GDM1 (cell line): Measurements from ENCODE around the gene DNAJC2.

Experiments
- DNase-seq: peaks from one replicate; lab custom pipeline; 2025; lab: John Stamatoyannopoulos, UW

The DNAJC2 gene, protein sequence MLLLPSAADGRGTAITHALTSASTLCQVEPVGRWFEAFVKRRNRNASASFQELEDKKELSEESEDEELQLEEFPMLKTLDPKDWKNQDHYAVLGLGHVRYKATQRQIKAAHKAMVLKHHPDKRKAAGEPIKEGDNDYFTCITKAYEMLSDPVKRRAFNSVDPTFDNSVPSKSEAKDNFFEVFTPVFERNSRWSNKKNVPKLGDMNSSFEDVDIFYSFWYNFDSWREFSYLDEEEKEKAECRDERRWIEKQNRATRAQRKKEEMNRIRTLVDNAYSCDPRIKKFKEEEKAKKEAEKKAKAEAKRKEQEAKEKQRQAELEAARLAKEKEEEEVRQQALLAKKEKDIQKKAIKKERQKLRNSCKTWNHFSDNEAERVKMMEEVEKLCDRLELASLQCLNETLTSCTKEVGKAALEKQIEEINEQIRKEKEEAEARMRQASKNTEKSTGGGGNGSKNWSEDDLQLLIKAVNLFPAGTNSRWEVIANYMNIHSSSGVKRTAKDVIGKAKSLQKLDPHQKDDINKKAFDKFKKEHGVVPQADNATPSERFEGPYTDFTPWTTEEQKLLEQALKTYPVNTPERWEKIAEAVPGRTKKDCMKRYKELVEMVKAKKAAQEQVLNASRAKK

DNA sequence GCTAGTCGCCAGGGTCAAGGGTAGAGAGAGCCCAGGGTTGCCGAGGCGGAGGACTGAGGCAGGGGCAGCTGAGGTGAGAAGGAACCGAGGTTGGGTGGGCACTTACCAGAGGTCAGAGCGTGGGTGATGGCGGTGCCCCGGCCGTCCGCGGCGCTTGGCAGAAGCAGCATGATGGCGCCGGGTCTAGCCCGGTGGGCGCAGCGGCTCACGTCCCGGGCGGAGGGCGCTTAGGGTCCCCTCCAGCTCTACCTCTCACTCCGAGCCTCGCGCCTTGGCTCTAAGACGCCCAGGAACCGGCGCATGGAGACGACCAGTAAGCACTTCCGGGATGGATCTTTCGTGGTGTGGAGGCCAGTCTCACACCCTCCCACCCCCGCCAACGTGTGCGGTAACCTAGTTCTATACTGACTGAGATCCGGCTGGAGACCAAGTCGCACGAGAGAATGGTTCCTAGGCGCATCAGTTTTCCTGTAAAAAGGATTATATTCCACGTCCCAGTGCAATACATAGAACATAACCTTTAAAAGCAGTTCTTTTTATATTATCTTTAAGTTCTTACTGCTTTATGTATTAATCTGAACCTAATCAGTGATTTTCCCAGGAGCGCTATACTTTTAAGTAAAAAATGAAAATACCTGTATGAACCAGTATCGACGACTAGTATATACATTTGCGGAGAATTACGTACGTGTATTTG lies at the start of gene DNAJC2:
Gene DNAJC2 (minus strand): TSS at position 315 of the 697 bp plus-strand sequence. CDS start 145 bp downstream, at position 170.
- peak; percentile 84 for DNase-seq

DNA sequence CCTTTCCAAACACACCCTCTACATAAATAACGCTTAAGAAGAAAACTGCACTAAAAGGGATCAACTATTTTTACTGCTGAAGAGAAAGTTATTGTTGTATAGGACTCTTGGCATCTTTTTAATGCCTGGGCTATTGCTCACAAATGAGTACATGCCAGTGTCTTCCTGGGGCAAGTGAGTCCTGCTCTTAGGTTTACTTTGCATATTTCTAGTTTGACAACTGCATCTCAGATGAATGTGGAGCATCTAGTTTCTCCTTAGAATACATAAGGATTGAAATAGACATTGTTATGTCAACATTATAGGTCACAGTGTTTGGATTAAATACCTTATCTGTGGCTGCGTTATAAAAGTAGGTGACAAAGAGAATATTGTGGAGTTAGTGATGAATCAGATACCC lies 47.4 kb upstream of the DNAJC2 start:
- no peak for DNase-seq

DNA sequence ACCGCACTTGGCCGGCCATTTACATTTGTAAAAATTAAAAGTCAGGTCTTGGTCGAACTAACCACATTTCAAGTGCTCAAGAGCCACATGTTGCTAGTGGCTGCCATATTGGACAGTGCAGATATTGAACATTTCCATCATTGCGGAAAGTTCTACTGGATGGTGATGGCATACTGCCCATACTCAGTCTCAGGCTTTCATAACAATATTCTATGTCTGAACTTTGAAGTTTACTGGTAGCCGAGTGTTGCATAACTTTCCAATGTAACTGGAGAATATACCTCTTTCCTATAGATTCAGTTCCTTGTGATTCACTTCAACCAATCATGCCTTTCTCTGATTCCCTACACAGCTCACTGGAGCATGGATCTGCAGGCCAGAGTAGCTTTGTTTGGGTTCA lies 46.6 kb upstream of the DNAJC2 start:
- DNase-seq: no peak

DNA sequence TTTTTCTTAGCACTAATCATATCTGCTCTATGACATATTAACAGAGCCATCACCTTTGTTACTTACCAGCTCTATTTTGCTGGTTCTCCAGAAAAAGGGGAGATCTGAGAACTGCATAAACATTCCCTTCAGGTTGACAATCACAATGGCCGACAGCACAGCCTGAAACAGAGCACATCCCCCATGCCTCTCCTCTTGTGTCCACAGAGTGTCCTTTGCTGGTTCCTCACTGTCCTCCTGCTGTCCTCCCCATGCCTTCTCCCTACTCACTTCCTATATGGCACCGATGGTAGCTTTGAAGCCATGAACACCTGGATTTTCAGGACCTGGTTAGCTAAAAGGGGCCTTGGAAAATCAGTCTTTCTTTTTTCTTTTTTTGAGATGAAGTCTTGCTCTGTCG lies 44.7 kb upstream of the DNAJC2 start:
- no peak for DNase-seq

DNA sequence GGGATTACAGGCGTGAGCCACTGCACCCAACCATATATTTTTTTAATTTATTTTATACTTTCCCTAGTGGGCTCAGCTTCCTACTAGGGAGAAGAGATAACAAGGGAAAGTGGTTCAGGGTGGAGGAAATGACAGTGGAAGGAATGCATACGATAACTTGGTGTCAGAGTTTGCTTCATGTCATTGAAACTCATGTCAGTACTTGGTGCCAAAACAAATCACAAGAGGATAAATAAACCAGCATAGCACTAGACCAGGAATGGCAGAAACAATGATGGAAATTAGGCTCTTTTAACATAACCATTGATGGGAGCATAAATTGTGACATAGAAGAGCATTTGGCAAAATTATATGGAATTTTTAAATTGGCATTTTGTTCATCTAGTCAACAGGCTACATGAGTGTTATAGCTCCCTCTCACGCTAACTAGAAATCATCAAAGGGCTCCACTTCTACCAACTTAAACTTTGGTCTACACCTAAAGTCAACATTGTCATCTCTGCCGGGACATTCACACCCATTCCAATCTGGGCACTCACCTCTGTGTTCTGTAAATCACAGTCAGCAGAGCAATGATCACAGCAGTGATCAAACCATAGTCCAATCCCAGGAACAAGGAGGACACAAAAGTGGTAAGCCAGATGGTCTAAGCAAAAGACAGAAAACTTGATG lies 44.0 kb upstream of the DNAJC2 start:
- no peak for DNase-seq

DNA sequence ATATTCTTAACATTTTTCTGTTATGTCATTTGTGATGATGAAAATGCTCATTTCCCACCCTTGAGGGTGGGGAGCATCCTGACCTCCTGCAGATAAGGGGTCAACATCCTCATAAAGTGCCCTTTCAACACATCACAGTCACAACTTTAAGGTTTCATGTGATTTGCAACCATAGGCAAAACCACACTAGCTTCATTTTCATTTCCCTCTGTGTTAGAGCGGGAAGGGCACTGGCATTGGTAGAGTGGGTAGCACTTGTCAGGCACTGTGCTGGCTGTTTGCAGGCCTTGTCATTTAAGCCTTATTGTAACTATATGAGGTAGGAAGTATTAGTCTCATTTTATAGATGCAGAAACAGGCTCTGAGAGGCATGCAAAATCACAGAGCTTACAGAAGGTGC lies 42.7 kb upstream of the DNAJC2 start:
- no peak for DNase-seq

DNA sequence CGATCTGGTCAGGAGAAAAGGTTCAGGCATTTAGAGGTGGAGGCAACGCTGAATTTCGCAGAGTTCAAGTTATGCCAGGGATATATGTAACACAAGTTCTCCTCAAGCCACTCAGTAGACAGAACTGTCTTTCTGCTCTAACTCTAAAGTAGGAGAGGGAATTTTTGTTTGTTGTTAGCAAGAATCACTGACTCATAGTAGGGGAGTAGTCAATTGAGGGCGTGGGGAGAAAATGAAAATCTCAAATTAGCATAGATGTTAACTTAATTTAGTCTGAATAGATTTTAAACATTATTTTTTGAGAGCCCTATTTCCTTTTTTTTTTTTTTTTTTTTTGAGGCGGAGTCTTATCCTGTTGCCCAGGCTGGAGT lies 37.5 kb upstream of the DNAJC2 start:
- no peak for DNase-seq

DNA sequence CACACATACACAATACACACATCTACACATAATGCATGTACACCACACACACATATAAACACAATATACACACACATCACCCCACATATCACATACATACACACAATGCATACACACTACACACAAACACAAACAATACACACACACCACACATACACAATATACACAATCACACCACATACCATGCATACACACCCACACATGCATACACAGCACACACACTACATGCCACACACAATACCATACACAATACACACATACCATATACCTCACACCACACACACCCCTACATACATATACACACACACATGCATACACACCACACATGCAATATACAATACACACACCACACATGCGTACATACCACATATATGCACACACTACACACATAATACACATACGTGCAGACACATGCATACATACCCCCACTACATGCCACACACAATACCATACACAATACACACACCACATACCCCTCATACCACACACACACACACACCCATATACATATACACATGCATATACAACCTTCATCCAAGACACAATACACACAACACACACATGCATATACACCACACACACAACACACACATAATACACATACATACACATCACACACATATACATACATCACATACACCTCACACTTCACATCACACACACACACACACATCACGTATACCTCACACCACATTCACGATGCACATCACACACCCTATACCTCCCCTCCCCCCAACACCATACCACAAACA lies 36.9 kb upstream of the DNAJC2 start:
- no peak for DNase-seq

DNA sequence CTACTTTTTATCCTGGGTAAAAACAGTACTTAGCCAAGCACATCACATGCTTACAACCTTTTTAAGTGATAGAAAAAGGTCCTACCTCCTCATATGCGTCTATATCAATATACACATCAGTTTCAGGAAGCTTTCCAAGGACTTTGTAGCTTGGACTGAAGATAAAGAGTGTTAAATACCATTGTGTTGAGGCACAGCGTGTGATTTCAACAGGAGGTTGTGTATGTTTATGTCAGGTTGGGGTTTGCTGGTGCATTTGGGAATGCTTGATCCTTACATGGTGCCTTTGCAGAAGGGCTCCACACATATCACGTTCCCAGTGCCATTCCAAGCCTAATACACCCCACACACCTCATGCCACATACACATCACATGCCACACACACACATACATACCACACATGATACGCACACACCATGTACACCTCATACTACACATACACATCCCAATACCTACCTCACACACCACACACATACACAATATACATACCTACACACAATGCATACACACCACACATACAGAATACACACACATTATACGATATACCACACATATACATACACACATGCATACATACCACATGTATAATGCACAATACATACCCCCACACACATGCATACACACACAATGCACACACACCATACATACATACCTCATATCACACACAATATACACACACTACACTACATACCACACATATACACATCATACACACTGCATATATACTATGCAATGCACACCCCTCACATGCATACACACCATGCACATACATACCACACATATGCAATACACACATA lies 36.0 kb upstream of the DNAJC2 start:
- no peak for DNase-seq

DNA sequence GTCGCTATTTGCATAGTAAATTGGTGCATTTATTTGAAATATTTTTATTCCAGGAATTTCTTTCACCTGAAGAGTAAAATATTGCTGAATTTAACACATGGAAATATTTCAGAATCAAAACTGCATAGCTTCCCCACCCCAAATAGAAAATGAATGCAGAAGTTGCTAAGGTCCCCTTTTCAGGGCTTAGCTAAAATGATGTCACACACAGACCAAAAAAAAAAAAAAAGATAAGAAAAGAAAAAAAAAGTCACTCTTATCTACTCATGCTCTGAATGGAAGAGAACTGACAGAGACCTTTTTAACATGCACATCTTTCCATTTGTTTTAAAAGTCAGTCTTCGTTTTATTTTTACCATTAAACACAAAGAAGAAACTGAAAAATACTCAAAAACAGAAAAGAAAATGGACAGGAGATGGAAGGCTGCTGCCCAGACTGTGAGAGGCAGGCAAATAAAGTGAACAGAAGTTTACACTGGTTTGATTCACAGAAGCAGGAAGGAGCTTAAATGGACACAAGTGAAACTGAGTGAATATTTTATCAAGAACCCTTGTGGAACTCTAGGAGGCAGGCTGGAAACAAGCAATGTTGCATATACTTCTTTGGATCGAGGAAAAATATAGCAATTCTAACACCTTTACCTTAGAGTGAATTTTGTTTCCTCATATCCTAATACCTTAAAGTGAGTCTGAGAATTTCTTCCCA lies 34.9 kb upstream of the DNAJC2 start:
- no peak for DNase-seq

DNA sequence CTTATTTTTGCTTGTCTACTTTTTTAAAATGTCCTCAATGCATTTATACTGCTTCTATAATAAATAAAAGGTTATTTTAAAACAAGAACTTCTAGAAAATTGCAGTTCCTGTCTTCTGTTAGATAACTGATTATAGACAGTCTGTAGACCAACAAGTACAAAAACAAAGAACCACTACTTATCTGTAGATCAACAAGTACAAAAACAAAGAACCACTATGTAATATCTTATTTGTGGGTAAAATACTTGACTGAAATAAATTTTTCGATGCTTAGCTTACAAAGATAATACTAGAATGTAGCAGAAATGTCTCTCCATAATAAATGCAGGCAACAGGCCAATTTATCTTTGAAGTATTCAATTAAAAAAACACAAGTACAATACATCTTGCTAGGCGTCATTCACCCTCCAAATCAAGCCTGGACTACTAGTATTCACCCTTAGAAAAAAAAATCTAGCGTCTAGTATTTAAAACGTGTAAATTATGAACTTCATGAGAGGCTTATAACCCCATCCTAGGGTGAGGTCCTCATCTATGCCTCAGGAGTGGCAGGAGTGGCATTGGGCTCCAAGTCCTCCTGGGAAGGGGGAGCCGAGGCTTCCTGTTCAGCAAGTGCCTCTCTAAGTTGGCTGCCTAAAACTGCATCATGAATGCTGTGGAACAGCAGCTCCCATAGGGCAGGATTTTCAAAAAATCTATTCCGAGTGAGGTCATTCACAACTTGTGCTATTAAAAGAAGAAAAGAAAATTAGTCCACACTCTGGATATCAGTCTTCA lies 29.5 kb upstream of the DNAJC2 start:
- no peak for DNase-seq

DNA sequence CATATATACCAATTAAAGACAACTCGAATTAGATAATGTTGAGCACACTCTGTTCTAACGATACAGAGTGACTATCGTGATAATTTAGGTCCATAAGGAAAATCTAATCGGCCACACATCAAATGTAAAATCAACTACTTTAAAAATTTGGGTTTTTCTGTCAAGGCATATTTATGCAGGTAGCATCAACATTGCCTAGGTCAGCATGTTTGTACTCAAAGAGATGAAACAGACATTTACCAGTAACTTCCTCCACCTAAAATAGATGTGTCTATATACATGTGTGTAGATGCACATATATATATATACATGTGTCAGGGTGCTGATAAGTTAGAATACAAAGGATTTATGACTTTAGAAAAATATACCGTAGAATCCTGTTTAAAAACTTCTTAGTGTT lies 24.9 kb upstream of the DNAJC2 start:
- no peak for DNase-seq

DNA sequence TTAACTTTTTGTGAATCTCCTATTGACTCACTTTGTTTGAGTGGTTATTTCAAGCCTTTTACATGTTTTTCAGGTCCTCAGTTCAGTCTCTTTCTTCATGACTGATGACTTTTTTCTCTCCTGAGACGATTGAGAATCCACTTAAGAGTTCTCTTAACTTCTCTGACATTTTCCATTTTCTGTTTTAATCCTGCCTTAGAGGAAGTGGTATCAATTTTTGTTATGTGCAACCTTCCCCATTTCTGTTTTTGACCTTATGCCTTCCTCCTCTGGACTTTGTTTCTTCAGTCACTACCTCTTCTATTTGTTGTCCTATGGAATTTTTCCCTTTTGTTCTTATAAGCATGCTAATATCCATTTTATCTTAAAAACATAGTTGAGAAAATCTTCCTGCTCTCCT lies 5.2 kb upstream of the DNAJC2 start:
- DNase-seq: no peak

DNA sequence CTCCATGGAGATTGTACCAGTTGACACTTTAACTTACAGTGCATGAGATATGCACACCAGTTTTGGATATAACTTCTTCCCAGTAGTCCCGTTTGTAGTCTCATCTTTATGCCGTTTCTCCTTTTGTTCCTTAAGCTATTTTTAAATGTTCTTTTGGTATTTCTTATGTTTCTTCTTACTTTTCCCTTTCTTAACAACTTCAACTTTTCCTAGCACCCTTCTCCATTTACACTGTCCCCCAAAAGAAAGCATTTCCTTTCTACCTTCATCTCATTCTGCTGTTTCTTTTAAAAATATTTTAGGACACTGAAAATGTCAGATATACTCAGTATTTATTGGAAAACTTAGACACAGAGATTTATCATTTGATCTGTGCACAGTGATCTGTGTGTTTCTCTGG lies 4.4 kb upstream of the DNAJC2 start:
- DNase-seq: no peak

DNA sequence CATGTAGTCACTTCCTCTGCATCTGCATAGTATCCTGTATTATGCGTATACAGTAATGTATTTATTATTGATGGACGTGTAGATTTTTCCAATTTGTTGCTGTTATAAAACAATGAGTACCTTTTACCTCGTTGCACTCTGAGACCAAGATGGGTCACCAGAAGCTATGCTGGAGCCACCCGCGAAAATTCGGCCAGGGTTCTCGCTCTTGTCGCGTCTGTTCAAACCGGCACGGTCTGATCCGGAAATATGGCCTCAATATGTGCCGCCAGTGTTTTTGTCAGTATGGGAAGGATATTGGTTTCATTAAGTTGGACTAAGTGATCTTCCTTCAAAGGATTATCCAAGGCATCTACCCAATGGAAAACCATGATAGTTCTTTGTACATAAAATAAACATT lies 3.9 kb upstream of the DNAJC2 start:
- DNase-seq: no peak

DNA sequence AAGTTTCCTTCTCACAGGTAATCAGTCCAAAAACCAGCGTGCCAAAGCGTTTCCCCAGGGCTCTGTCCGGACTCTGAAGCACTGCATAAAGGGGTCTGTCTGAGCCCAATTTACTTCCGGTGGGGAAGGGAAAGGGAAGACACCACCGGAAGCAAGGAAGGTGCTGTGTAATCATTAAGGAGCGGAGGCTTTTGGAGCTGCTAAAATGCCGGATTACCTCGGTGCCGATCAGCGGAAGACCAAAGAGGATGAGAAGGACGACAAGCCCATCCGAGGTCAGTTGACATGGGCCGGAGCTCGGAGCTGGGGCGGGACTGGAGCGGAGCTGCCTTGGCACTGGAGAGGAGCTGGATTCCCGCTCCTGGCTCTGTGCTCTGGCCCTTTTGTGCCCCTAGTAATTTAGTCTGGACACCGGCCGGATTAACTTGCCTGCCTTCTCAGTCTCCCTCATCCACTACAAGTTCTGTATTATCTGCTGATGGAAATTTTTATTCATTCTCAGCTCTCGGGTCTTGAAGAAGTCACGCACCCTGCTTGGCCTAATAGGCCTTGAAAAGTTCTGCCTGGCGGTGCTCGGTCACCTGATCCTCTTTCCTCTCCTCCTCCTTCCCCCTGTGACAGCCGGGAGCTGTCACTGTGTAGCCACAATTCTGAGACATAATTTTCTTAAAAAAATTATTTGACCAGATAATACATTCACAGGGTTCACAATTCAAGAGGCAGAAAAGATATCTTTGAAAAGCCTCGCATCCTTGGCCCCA lies 3.1 kb upstream of the DNAJC2 start, which contains the start of gene PSMC2:
Gene PSMC2 (plus strand): TSS at position 137 of the 761 bp plus-strand sequence. CDS start 69 bp downstream, at position 206.
- DNase-seq: peak; percentile 81

DNA sequence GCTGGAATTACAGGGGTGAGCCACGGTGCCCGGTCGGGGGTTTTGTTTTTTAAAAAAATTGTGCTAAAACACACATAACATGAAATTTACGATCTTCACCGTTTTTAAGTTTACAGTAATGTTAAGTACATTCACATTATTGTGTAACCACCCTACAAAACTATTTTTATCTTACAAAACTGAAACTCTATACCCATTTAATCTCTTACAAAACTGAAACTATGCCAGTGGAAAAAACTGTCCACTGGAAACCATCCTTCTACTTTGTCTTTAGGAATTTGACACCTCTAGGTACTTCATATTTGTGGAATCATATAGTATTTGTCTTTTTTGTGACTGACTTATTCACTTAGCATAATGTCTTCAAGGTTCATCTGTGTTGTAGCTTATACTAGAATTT lies 1.8 kb upstream of the DNAJC2 start:
- no peak for DNase-seq

DNA sequence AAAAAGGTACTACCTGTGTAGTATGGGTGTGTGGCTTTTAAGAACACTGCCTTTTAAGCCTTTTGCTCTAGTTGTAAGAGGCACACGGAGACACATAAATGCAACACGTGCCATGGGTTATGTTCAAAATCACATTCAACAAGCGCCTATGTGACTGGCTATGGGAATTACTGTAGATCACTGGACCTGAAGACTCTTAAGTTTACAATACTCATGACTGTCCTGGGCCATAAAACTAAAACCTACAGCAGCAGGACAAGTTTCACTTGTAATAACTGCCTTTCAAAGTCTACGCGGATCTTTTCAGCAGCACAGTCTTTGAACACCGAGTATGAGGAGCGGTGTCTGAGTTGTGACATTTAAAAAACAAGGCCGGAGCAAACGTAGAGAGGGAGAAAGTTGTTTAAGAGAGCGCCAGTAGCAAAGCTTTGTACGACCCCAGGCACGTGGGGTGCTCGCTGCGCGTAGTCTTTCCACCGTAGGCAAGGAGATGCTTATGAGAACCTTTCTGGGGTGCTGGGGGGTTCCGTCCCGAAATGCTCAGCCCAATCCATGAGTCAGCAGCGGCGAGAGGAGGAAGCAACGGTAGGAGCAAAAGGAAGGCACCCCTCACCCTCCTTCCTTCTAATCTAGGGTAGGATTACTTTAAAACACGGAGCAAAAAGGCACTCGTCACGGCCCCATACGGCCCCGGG lies 662 bp downstream of the DNAJC2 start:
- no peak for DNase-seq
